SK-N-SH (cell line): ENCODE results near the gene ZCCHC7.

ENCODE experiments used
- NFIC ChIP-seq: IDR thresholded peaks from 2 replicates; pipeline ENCODE4 v1.4.0; 2012; ENCODE audit warnings: borderline replicate concordance
- USF2 ChIP-seq: fragments of 150-350 bp; IDR thresholded peaks from 2 replicates; pipeline ENCODE4 v1.6.1; 2017; ENCODE audit warnings: antibody characterized with exemption, low read length, low read depth, borderline replicate concordance

- TF ChIP-seq NFIC (no peak), USF2 (no peak)
Measured at GRCh38 chr9:37127018-37127417, 6.6 kb downstream of the ZCCHC7 start.
